Keratinocyte (primary cell): ENCODE data around the gene PLCL1.

Source experiments
- CTCF ChIP-seq, 3 experiments: IDR thresholded peaks in 1 of 3; conservative IDR thresholded peaks in 1 of 3; optimal IDR thresholded peaks in 1 of 3; 2 replicates in 2 of 3; 3 replicates in 1 of 3; pipeline versions ENCODE3 to v1.5.1; 2011; ENCODE audit warnings: low read length in 3 of 3, mild to moderate bottlenecking in 3 of 3, moderate library complexity in 2 of 3, control low read depth in 1 of 3, inconsistent platforms in 1 of 3; ENCODE audit not compliant: insufficient read depth in 2 of 3; ENCODE audit errors: extremely low read depth in 1 of 3
- EZH2 ChIP-seq: IDR thresholded peaks from one replicate; pipeline ENCODE4 v1.6.1; 2012; ENCODE audit warnings: inconsistent platforms, mild to moderate bottlenecking, low read length, moderate library complexity

- TF ChIP-seq CTCF (optimal IDR thresholded peaks at IDR 0.05 in 1 of 3, IDR thresholded peaks at IDR 0.05 in 1 of 3, conservative IDR thresholded peaks at IDR 0.05 in 1 of 3; ENCODE audit: extremely low read depth in 1 of 3, insufficient read depth in 2 of 3, low read length in 3 of 3) (no peak), EZH2 (no peak)
Observed at GRCh38 chr2:197866455-197866854, 62.1 kb downstream of the PLCL1 start.
